ENCODE data around the gene LBHD1. TPM values are rescaled to one million over a fixed set of nuclear protein-coding genes. Genes with fewer than 3 reads are reported as not detected.

Gene LBHD1
- total RNA-seq, 1 donor from 2014 or later, result 2.8 TPM

DNA sequence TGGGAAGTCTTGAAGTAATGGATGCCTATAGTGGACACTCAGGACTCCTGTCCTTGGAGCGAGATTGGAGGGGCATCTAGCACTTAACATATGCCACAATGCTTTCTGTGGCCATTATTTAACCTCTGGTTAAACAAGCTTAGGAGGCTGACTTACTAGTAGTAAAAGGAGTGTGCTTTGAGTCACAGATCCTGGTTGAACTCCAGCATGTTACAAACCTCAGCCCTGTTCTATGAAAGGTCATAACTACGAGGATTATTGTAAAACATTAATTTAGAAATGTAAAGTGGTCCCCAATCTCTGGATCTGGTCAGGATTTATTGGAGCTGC, 1.1 kb upstream of the LBHD1 start:
- Mint-ChIP-seq H3K36me3 (ENCODE audit: low read depth) (peaks cover 10% of the 10 kb centered on the region), H3K27me3 (ENCODE audit: low read depth) (no peaks in the 10 kb centered on the region), H3K4me1 (ENCODE audit: low read depth) (peaks cover 43% of the 10 kb centered on the region), H3K4me3 (ENCODE audit: unreplicated experiment) (no peak overlapping the region), H3K9me3 (ENCODE audit: low read depth) (no peaks in the 10 kb centered on the region), H3K27ac (ENCODE audit: unreplicated experiment) (peak overlapping the region; percentile 94)
- DNase-seq (ENCODE audit: low spot score), result no peak
- TF ChIP-seq, protein P1, sequence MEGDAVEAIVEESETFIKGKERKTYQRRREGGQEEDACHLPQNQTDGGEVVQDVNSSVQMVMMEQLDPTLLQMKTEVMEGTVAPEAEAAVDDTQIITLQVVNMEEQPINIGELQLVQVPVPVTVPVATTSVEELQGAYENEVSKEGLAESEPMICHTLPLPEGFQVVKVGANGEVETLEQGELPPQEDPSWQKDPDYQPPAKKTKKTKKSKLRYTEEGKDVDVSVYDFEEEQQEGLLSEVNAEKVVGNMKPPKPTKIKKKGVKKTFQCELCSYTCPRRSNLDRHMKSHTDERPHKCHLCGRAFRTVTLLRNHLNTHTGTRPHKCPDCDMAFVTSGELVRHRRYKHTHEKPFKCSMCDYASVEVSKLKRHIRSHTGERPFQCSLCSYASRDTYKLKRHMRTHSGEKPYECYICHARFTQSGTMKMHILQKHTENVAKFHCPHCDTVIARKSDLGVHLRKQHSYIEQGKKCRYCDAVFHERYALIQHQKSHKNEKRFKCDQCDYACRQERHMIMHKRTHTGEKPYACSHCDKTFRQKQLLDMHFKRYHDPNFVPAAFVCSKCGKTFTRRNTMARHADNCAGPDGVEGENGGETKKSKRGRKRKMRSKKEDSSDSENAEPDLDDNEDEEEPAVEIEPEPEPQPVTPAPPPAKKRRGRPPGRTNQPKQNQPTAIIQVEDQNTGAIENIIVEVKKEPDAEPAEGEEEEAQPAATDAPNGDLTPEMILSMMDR (IDR thresholded peaks at IDR 0.05), result no peak

DNA sequence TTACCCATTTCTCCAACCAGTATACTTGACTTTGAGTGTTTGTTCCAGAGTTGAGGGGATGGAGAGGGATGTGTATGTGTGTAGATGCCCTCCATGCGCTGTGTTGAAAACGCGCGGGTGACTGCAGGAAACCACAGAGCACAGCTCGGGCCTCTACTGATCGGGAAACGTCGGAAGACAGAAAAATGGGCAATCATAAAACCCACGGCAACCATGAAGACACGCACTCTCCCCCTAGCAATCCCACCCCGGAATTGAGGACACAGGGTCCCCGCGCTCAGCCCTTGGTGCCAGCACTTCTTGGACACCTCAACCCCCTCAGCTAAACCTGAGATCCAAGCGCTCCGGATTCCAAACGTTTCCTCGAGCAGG, 845 bp downstream of the LBHD1 start:
- no peak for DNase-seq (ENCODE audit: low spot score)
- H3K4me1 Mint-ChIP-seq (ENCODE audit: low read depth), result peaks cover 41% of the 10 kb centered on the region
- H3K27me3 Mint-ChIP-seq (ENCODE audit: low read depth), result no peaks in the 10 kb centered on the region
- H3K9me3 Mint-ChIP-seq (ENCODE audit: low read depth), result no peaks in the 10 kb centered on the region
- TF ChIP-seq, protein P1 (IDR thresholded peaks at IDR 0.05), result no peak
- peak overlapping the region; percentile 95 for H3K4me3 Mint-ChIP-seq (ENCODE audit: unreplicated experiment)
- H3K36me3 Mint-ChIP-seq (ENCODE audit: low read depth), result peaks cover 6% of the 10 kb centered on the region
- H3K27ac Mint-ChIP-seq (ENCODE audit: unreplicated experiment), result peak overlapping the region; percentile 94

DNA sequence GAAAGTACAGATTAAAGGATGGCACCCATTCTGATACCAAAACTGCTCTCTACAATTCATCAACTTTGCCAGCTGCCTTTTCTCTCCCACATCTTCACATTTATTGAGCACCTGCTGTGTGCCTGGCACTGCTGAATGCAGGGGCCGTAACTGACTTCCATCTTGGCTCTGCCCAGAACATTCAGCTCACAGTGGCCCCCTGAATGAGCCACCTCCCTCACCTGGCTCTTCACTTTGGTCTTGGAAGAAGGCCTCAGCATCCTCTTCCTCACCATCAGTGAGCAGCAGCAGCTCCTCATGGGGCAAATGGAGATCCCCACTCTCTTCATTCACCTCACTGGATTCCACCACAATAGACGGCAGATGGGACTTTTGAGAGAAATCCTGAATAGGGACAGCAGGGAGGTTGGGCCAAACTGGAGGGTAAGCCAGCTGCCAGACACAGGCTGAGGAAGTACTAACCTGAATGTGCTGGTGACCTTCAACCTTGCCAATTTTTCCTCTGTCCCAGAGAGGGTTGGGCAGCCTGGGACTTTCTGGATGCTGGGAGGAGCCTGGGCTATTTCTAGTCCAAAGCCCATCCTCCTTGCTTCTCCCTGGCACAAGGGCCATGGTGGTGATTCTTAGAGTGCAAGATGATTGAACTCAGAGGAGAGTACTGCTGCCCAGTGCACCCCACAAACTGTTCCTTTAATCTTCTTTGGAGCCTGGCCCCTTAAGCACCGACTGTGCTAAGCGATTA, 2.5 kb downstream of the LBHD1 start:
- no peaks in the 10 kb centered on the region for H3K27me3 Mint-ChIP-seq (ENCODE audit: low read depth)
- peaks cover 47% of the 10 kb centered on the region for H3K4me1 Mint-ChIP-seq (ENCODE audit: low read depth)
- H3K4me3 Mint-ChIP-seq (ENCODE audit: unreplicated experiment), result no peak overlapping the region
- H3K36me3 Mint-ChIP-seq (ENCODE audit: low read depth), result peaks cover 4% of the 10 kb centered on the region
- no peak for DNase-seq (ENCODE audit: low spot score)
- TF ChIP-seq, protein P1 (IDR thresholded peaks at IDR 0.05), result no peak
- H3K9me3 Mint-ChIP-seq (ENCODE audit: low read depth), result no peaks in the 10 kb centered on the region
- H3K27ac Mint-ChIP-seq (ENCODE audit: unreplicated experiment), result peak overlapping the region; percentile 77

DNA sequence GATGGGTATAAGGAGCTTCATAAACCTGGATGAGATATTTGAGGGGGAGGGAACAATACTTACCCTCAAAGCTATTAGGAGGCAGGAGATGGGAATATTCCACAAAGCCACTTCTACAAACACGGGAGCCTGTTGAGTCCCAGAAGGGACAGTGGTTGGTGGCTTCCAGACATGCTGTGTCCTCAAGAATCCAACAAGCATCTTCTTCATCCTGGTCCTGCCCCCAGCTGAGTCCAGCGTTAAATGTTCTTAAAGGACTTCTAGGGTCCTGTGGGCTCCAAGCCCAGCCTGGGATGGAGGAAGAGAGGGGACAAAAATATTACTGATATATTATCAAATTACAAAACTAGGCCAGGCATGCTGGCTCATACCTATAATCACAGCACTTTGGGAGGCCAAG, 4.6 kb downstream of the LBHD1 start:
- Mint-ChIP-seq H3K9me3 (ENCODE audit: low read depth) (no peaks in the 10 kb centered on the region), H3K4me3 (ENCODE audit: unreplicated experiment) (no peak overlapping the region), H3K27me3 (ENCODE audit: low read depth) (no peaks in the 10 kb centered on the region), H3K4me1 (ENCODE audit: low read depth) (peaks cover 45% of the 10 kb centered on the region), H3K36me3 (ENCODE audit: low read depth) (peaks cover 7% of the 10 kb centered on the region), H3K27ac (ENCODE audit: unreplicated experiment) (peak overlapping the region; percentile 51)
- TF ChIP-seq, protein P1 (IDR thresholded peaks at IDR 0.05), result no peak
- DNase-seq (ENCODE audit: low spot score), result no peak

DNA sequence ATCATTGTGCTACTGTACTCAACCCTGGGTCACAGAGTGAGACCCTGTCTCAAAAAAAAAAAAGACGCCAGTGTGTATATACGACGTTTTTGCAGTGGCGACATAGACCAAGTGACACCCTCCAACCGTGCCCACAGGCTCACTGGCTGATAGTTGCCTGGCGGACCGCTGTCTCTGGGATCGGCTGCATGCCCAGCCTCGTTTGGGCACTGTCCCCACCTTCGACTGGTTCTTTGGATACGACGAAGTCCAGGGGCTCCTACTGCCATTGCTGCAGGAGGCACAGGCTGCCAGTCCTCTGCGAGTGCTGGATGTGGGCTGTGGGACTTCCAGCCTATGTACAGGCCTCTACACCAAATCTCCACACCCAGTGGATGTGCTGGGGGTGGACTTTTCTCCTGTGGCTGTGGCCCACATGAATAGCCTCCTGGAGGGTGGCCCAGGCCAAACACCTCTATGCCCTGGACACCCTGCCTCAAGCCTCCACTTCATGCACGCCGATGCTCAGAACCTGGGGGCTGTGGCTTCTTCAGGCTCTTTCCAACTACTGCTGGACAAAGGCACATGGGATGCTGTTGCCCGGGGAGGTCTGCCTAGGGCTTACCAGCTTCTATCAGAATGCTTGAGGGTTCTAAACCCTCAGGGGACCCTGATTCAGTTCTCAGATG, 5.7 kb downstream of the LBHD1 start:
- H3K36me3 Mint-ChIP-seq (ENCODE audit: low read depth), result peaks cover 7% of the 10 kb centered on the region
- TF ChIP-seq, protein P1 (IDR thresholded peaks at IDR 0.05), result no peak
- no peaks in the 10 kb centered on the region for H3K27me3 Mint-ChIP-seq (ENCODE audit: low read depth)
- H3K4me3 Mint-ChIP-seq (ENCODE audit: unreplicated experiment), result peak overlapping the region; percentile 94
- H3K9me3 Mint-ChIP-seq (ENCODE audit: low read depth), result no peaks in the 10 kb centered on the region
- peak overlapping the region; percentile 93 for H3K27ac Mint-ChIP-seq (ENCODE audit: unreplicated experiment)
- DNase-seq (ENCODE audit: low spot score), result no peak
- peaks cover 40% of the 10 kb centered on the region for H3K4me1 Mint-ChIP-seq (ENCODE audit: low read depth)
